GM10266 (cell line): ENCODE results near the gene DCUN1D5.

Source experiments
- DNase-seq: peaks from one replicate; pipeline ENCODE4 v3.0.0; 2012; ENCODE audit errors: extremely low spot score
- CTCF ChIP-seq: IDR thresholded peaks from 2 replicates; pipeline ENCODE4 v1.5.1; 2012; ENCODE audit warnings: mild to moderate bottlenecking, low read depth; ENCODE audit not compliant: control insufficient read depth, insufficient read depth; ENCODE audit errors: missing control alignments

DCUN1D5 gene

GRCh38 chr11:103091801-103092524 is at the start of gene DCUN1D5:
DCUN1D5 (minus strand) TSS chr11:103092160; CDS start chr11:103091872, 288 bp downstream.
- peak; percentile 95 for DNase-seq
- TF ChIP-seq CTCF = no peak

GRCh38 chr11:103125462-103125861 is 33.5 kb upstream of the DCUN1D5 start:
- TF ChIP-seq CTCF = no peak
- no peak for DNase-seq

- no peak for TF ChIP-seq CTCF
- DNase-seq = no peak
Observed at GRCh38 chr11:103114836-103115235, 22.9 kb upstream of the DCUN1D5 start.

GRCh38 chr11:103112364-103112763 is 20.4 kb upstream of the DCUN1D5 start:
- no peak for DNase-seq
- TF ChIP-seq CTCF = no peak

GRCh38 chr11:103111400-103111799 is 19.4 kb upstream of the DCUN1D5 start:
- DNase-seq = no peak
- no peak for TF ChIP-seq CTCF

- no peak for TF ChIP-seq CTCF
- no peak for DNase-seq
Observed at GRCh38 chr11:103110391-103110790, 18.4 kb upstream of the DCUN1D5 start.

GRCh38 chr11:103109818-103110388 is 17.9 kb upstream of the DCUN1D5 start:
- no peak for DNase-seq
- no peak for TF ChIP-seq CTCF
